AG09319 (cell line): Measurements from ENCODE around the gene SUFU.

Source experiments
- DNase-seq: peaks from one replicate; pipeline ENCODE4 v3.0.0-alpha.2; 2010; ENCODE audit warnings: low read depth; ENCODE audit errors: extremely low read depth
- TF ChIP-seq, protein P1 (sequence below): IDR thresholded peaks from 2 replicates; pipeline ENCODE4 v1.5.1; 2011; ENCODE audit warnings: low read depth, mild to moderate bottlenecking, inconsistent platforms, low read length, moderate library complexity

SUFU gene

DNA sequence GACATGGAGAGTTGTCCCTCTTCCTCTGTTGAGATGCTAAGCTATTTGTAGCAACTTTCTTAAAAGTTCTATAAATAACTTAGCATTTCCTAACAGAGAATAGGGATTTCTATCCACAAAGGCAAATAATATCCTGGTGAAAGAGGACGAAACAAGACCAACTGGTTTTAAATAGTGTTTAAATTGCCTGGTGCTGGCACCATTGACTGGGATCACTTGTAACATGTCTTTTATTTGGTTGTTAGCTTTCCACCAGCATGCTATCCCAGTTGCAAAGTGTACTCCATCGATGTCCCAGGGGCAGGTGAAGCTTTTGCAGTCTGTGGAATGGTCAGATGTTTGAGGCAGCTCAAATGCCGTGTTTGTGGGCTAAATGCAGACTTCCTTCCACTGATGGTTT is 3.7 kb downstream of the SUFU start:
- TF ChIP-seq, protein P1, sequence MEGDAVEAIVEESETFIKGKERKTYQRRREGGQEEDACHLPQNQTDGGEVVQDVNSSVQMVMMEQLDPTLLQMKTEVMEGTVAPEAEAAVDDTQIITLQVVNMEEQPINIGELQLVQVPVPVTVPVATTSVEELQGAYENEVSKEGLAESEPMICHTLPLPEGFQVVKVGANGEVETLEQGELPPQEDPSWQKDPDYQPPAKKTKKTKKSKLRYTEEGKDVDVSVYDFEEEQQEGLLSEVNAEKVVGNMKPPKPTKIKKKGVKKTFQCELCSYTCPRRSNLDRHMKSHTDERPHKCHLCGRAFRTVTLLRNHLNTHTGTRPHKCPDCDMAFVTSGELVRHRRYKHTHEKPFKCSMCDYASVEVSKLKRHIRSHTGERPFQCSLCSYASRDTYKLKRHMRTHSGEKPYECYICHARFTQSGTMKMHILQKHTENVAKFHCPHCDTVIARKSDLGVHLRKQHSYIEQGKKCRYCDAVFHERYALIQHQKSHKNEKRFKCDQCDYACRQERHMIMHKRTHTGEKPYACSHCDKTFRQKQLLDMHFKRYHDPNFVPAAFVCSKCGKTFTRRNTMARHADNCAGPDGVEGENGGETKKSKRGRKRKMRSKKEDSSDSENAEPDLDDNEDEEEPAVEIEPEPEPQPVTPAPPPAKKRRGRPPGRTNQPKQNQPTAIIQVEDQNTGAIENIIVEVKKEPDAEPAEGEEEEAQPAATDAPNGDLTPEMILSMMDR = no peak
- no peak for DNase-seq

DNA sequence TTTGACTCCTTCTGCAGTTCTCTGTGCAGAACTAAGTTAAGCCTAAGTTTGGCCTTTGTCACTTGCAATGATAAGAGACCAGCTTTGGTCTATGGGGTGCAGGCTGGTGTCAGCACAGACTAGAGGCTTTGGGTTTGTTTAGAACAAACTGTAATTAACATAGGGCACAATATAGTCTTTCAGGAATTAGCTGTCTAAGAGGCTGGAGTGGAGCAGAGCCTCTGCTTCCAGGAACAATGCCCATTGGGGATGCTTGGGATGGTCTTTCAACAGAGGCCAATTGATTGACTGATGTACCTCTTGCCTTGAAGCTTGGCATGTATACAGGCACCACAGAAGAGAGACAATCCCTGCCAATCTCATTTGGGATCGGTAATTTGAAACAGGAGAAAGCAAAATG is 4.7 kb downstream of the SUFU start:
- TF ChIP-seq, protein P1 = no peak
- DNase-seq = no peak

DNA sequence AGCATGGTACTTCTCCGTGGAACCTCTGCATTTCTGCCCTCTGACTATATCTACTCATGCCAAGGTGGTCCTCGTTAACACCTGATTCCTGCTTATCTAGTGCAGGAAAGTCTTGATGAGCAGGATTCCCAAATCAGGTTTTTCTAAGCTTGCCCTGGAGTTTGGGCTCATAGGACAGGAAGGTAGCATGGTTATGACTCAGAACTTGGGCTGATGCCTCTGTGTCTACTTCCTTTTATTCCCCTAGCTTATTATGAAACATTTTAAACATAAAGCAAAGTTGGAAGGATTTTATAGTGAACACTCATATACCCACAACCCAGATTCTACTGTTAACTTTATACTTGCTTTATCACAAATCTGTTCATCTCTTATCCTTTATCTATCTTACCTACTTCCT is 5.6 kb downstream of the SUFU start:
- TF ChIP-seq, protein P1 = no peak
- DNase-seq = no peak

DNA sequence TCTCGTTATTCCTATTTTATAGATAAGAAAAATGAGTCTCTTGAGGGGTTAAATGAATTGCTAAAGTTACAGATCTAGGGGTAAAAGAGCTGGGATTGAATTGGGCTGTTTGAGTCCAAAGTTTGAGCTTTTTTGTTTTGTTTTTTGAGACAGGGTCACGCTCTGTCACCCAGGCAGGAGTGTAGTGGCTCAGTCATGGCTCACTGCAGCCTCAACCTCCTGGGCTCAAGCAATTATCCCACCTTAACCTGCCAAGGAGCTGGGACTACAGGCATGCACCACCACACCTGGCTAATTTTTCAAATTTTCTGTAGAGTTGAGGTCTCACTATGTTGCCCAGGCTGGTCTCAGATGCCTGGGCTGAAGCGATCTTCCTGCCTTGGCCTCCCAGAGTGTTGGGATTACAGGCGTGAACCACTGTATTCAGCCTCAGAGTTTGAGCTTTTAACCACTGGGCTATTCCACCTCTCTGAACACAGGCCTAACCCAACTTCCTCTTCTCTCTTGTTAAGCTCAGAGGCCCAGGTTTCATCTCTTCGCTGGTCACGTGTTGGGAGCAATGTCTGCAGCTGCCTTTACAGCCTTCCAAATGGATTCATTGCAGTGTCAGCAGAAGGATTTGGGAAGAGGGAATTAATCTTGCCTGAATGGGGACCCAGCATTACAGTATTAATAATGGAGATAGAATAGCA is 8.0 kb downstream of the SUFU start:
- TF ChIP-seq, protein P1 = no peak
- no peak for DNase-seq

DNA sequence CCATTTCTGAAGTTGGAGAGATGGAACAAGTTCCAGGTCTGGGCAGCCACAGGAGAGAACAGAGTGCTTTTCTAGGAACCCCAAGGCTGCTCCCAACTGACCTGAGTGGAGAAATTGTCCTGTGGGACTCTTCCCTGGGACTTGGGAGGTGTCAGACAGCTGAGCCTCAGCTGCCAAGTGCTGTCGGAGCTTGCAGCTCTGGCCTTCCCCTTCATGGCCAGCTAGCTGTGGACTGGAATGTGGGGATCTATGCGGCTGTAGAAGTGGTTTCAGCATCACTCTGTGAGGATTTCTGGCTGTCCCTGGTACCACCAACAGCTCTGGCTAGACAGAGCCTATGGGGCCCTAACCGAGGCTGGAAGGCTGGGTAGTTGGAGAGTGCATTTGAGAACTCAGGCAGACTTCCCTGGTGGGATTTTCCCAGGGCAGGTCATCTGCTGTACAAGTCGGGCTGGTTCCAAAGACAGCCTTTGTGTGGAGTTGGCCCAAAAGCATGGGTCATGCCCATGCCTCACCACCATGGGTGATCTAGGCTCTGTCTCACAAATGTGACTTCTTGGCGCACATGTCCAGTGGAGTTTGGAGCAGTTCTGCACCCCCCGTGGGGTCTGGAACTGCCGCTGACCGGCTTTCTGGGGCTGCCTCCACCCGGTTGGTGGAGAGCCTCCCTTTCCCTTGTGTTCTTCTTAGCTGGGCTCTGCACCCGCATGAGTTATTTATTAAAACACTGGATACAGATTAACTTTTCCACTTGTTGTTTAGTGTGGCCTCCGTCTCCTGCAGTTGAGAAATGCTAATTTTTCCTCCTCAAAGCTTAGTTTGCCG is 10.9 kb downstream of the SUFU start:
- TF ChIP-seq, protein P1 = no peak
- no peak for DNase-seq

DNA sequence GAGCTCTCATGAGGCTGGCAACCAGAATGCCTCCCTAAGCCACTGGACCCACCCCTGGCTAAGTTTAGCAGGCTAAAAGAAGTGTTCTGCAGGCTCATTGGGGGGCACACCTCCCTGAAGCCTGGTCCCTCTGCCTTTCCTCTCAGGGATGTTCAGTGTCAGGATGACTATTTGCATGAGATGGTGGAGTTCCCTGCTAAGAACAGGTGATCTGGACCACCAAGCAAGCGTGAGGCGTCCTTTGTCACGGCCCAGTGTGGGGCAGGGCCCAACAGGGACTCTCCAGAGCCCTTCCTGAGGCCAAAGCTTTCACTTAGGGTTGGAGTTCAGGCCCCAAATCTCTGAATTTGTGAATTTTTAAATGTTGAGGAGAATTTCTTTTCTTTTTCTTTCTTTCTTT is 12.0 kb downstream of the SUFU start:
- TF ChIP-seq, protein P1 = no peak
- no peak for DNase-seq

DNA sequence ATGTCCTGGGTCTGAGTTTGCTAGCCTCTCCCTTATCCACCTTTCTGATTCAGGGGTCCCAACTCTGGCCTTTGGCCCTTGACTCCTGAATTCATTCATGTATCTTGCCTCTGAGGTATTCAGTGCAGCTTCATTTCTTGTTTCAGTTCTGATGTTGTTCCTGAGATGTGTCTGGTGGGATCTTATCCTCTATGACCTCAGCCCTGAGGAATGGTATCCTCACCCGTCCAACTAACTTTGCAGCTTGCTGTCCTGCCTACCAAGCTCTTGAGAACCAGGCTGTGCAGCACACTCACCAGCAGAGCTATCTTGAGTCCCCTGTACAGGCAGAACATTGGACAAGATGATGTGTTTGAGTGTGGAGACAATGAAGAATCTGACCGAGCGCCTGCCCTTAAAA is 13.8 kb downstream of the SUFU start:
- TF ChIP-seq, protein P1 = no peak
- no peak for DNase-seq
